NT2/D1 (cell line): ENCODE results near the gene LILRB4.
"Not testable (repeated sequence)": the region's sequence is repeated elsewhere in the genome, so short reads cannot be mapped to it uniquely, and the experiment has no call there.

Experiments
- SUZ12 ChIP-seq: IDR thresholded peaks from 2 replicates; pipeline ENCODE4 v1.6.1; 2011; ENCODE audit not compliant: insufficient read length, insufficient read depth; ENCODE audit errors: extremely low read depth
- ZNF274 ChIP-seq: IDR thresholded peaks from 2 replicates; pipeline ENCODE4 v1.6.1; 2011; ENCODE audit warnings: mild to moderate bottlenecking, low read depth, low read length

DNA sequence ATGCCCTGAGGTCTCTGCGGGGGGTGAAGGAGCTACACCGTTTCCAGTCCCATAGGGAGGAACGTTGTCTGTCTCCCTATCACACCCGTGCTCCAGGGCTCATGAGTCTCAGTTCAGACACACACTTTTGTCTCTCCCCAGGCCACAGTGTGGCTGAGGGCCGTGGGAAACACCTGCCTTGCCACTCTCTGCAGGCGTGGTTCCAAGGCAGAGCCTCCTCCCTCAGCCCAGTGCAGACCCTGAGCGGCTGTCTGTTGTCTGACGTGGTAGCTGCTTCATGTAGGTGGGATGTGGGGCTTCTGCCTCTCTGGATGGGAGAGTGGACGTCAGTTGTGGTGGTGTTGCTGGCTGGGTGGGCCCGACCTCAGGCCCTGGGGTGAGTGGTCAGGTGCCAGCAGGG lies 38.6 kb upstream of the LILRB4 start:
- not testable (repeated sequence) for TF ChIP-seq SUZ12, ZNF274
